Measurements from ENCODE around the gene FAAP100. TPM values are rescaled to one million over a fixed set of nuclear protein-coding genes. Genes with fewer than 3 reads are reported as not detected.

FAAP100 gene
- total RNA-seq, 2 donors from 2014 or later = 11.6 to 15.7 TPM

DNA sequence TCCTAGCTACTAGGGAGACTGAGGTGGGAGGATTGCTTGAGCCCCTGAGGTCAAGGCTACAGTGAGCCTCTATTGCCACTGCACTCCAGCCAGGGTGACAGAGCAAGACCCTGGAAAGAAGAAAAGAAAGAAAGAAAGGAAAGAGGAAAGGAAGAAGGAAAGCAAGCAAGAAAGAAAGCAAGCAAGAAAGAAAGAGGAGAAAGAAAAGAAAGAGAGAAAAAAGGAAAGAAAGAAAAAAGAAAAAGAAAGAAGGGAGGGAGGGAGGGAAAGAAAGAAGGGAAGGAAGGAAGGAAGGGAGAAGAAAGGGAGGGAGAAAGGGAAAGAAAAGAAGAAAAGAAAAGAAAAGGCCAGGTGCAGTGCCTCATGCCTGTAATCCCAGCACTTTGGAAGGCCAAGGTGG is 48.5 kb downstream of the FAAP100 start:
- DNase-seq (no peak), ATAC-seq (no peak)
- intact Hi-C loops (cut with DNase I) = no loop called here

- intact Hi-C loops (cut with DNase I) = no loop called here
- DNase-seq (no peak), ATAC-seq (no peak)
Observed at GRCh38 chr17:81502471-81503017, 49.6 kb downstream of the FAAP100 start.

DNA sequence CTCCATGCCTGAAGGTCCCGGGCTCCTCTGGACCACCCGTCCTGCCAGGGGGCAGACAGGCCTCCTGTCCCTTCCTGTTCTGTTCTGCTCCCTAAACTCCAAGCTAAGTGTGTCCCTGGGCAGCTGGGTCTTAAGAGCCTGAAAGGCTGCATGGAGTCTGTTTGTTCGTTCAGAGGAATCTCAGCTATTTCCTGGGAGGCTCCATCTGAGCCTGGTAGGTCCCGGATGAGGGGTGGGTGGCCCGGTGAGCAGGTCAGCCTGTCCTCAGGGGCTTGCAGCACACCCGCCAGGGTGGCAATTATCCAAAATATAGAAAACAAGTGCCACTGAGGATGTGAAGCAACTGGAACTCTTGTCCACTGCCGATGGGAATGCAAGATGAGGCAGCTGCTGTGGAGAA is 52.1 kb downstream of the FAAP100 start:
- DNase-seq = no peak
- intact Hi-C loops (cut with DNase I) = no loop called here
- no peak for ATAC-seq

DNA sequence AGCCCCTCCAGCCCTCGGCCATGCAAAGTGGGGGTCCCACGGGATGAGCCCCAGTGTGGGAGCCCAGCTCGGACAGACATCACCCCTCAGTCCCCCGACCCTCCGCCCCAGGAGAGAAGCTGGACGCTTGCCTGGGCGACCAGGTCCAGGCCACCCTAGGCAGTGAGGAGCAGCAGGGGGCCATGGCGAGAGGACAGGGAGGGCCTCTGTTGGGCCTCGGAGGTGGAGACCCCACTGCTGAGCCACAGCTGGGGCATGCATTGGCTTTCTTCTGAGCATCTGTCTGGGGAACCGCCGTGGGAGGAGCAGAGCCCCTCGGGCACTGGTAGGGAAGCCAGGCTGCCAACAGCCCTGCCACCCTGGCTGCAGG is 52.6 kb downstream of the FAAP100 start:
- DNase-seq = no peak
- intact Hi-C loops (cut with DNase I) = no loop called here
- ATAC-seq = no peak

- DNase-seq (no peak), ATAC-seq (peak; percentile 8 to 34)
- intact Hi-C loops (cut with DNase I) = no loop called here
Observed at GRCh38 chr17:81498953-81499600, 53.1 kb downstream of the FAAP100 start.

GRCh38 chr17:81494626-81495377 is 57.4 kb downstream of the FAAP100 start:
- intact Hi-C loops (cut with DNase I) = no loop called here
- DNase-seq (no peak), ATAC-seq (no peak)

DNA sequence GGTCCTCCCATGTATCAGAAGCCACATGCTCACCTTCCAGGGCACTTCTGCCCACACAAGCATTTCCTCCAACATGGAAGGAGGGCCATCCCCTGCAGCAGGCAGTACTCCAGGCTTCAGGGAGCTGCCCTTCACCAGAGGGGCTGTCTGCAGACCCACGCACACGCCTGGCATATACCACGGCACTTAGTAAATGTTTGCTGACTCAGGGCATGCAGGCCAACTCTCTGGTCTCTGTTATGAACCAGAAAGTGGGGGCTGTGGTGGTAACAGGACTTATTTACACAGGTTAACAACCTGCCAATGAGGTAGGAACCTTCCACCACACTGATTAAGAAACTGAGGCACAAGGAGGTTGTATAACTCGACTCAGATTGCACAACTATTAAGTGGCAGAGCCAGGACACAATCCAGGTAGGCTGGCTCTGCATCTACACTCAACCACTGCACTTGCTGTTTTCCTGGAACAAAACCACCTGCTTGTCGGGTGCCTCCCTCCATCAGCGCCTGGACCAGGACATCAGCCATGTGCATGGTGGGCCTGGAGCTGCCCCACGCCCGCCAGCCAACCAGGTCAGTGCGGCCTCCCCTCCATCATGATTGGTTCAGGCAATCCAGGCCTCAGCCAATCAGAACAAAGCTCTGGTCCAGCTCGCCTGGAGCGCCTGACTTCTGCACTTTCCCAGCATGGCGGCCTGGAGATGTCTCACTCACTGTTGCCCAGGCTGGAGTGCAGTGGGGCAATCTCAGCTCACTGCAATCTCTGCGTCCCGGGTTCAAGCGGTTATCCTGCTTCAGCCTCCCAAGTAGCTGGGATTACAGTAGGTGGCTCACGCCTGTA is 58.7 kb downstream of the FAAP100 start:
- intact Hi-C loops (cut with DNase I) = no loop called here
- no peak for DNase-seq
- ATAC-seq = no peak

DNA sequence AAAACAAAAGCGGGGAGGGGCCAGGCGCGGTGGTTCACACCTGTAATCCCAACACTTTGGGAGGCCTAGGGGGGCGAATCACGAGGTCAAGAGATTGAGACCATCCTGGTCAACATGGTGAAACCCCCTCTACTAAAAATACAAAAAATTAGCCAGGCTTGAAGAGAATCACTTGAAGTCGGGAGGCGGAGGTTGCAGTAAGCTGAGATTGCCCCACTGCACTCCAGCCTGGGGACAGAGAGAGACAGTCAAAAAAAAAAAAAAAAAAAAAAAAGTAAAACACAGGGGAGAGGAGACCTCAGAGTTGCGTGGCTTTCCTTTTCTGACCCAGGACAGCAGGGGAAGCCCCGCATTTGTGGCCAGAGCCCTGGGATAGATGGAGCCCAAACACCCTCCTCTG is 59.4 kb downstream of the FAAP100 start:
- intact Hi-C loops (cut with DNase I) = no loop called here
- no peak for DNase-seq

DNA sequence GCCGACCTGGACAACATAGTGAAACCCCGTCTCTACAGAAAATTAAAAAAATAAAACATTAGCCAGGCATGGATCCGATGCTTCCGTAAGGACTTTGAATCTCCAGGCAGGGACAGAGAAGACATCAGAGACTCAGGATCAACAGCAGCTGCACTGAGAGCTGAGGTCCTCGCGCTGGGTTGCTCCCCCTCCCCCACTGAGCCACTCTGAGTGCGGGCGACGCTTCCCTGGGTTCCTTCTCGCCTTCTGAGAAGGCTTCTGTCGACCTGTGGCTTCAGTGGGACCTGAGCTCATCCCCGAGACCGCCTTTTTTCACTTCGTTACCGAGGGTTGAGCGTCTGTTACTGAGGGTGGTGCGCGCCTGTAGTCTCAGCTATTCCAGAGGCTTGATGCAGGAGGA is 60.0 kb downstream of the FAAP100 start:
- DNase-seq (no peak), ATAC-seq (no peak)
- intact Hi-C loops (cut with DNase I) = no loop called here

More for the DNA sequence above, 59.4 kb downstream of the FAAP100 start:
- no peak for ATAC-seq

- intact Hi-C loops (cut with DNase I) = no loop called here
- DNase-seq (no peak), ATAC-seq (no peak)
Observed at GRCh38 chr17:81491761-81492160, 60.4 kb downstream of the FAAP100 start.

DNA sequence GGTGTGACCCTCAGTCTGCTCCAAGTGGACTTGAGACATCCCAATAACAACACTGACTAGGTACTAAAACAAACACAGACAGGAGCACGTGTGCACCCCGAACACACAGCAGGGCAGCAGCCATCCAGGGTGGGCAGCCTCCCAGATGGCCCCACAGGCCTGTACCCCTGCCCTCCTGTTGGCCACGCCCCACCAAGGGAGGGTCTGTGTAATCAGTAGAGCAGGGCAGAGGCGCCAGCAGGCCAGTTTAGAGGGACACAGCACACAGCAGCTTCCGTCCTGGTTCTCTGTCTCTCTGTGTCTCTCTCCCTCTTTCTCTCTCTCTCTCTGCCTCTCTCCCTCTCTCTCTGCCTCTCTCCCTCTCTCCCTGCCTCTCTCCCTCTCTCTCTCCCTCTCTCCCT is 61.0 kb downstream of the FAAP100 start:
- intact Hi-C loops (cut with DNase I) = no loop called here
- DNase-seq (no peak), ATAC-seq (no peak)

- DNase-seq = no peak
- ATAC-seq = no peak
- intact Hi-C loops (cut with DNase I) = loop anchor here in 1 of 2 donors (5.0 to 10.0 kb wide), 2 partner anchors 195 to 238 kb away; partner anchors contain the start of gene SLC38A10
Observed at GRCh38 chr17:81489998-81490992, 61.9 kb downstream of the FAAP100 start.

Other genes with a start within 250 kb of the FAAP100 start
- 1 to 10 TPM; 8.3 to 9.9 TPM for gene BAHCC1, start 156.9 kb downstream of the FAAP100 start, total RNA-seq
- gene ACTG1, start 39.6 kb downstream of the FAAP100 start, total RNA-seq = 1,000 to 10,000 TPM in 1 of 2 donors, 100 to 1,000 TPM in 1; 663 to 1,095 TPM
- under 1 TPM; 0.38 to 0.39 TPM for gene FSCN2, start 24.0 kb downstream of the FAAP100 start, total RNA-seq
- 10 to 100 TPM; 67.2 to 97.1 TPM for gene NPLOC4, start 84.8 kb upstream of the FAAP100 start, total RNA-seq
- under 1 TPM; 0.16 to 0.50 TPM for gene TSPAN10, start 84.8 kb upstream of the FAAP100 start, total RNA-seq
- under 1 TPM in 1 of 2 donors, not detected in 1; 0.50 TPM for gene PDE6G, start 104.2 kb upstream of the FAAP100 start, total RNA-seq
- gene OXLD1, start 114.3 kb upstream of the FAAP100 start, total RNA-seq = 10 to 100 TPM; 20.9 to 23.6 TPM
- 1 to 10 TPM; 7.2 to 8.9 TPM for gene CCDC137, start 114.4 kb upstream of the FAAP100 start, total RNA-seq
- 10 to 100 TPM; 12.2 to 22.3 TPM for gene ARL16, start 131.4 kb upstream of the FAAP100 start, total RNA-seq
- 10 to 100 TPM; 42.3 to 52.6 TPM for gene HGS, start 131.7 kb upstream of the FAAP100 start, total RNA-seq
- gene MRPL12, start 151.0 kb upstream of the FAAP100 start, total RNA-seq = 100 to 1,000 TPM; 133 TPM
- gene SLC25A10, start 159.9 kb upstream of the FAAP100 start, total RNA-seq = 10 to 100 TPM; 10.1 to 11.8 TPM